Panc1 (cell line): ENCODE measurements around the gene CACFD1. TPM values are rescaled to one million over a fixed set of nuclear protein-coding genes. Genes with fewer than 3 reads are reported as not detected.
A peak's percentile ranks its signal among the peaks of the same experiment; 100 is the strongest.

ENCODE experiments used
- ATAC-seq: fragments of 200-7000 bp; cut with Tn5 transposase; 2 replicates; pipeline ENCODE4 v1.9.1; 2020; ENCODE audit warnings: mild to moderate bottlenecking, moderate library complexity
- BruUV-seq: library from RNA; stranded (reverse); fragments of 400-500 nt; replicated peaks from 2 replicates; lab custom pipeline; 2021; lab: Mats Ljungman, UMichigan
- CTCF ChIA-PET: fragments of 300-600 bp; sonication (Branson Sonifier 250); formaldehyde crosslinking; loops from one replicate; lab custom pipeline; 2022; ENCODE audit warnings: antibody characterized with exemption; lab: Charles Lee
- POLR2A ChIA-PET: fragments of 300-600 bp; sonication (Branson Sonifier 250); formaldehyde crosslinking; loops from one replicate; lab custom pipeline; 2022; ENCODE audit warnings: antibody characterized with exemption; lab: Charles Lee
- DNase-seq: peaks from one replicate; pipeline ENCODE4 v3.0.0-alpha.2; 2010; ENCODE audit warnings: low read depth, low spot score
- H3K27ac ChIP-seq: 2 replicates; pipeline ENCODE4 v1.5.1; 2011; ENCODE audit warnings: mild to moderate bottlenecking, low read length, inconsistent platforms
- H3K27me3 ChIP-seq: fragments of 200-500 bp; sonication (Bioruptor generic); 2 replicates; pipeline ENCODE4 v1.6.0; 2014; ENCODE audit warnings: low read length, inconsistent platforms; ENCODE audit not compliant: control insufficient read depth, insufficient read depth
- H3K36me3 ChIP-seq: fragments of 200-500 bp; sonication (Bioruptor generic); 2 replicates; pipeline ENCODE4 v1.5.1; 2014; ENCODE audit warnings: inconsistent platforms, mild to moderate bottlenecking, low read length, moderate library complexity; ENCODE audit not compliant: control insufficient read depth, insufficient read depth
- H3K4me1 ChIP-seq: 2 replicates; pipeline ENCODE4 v1.5.1; 2011; ENCODE audit warnings: inconsistent platforms, mild to moderate bottlenecking, low read length, moderate library complexity; ENCODE audit not compliant: control insufficient read depth, insufficient read depth
- H3K4me3 ChIP-seq, 2 experiments: 2 replicates each; pipeline ENCODE4 v1.5.1; 2011 to 2012; ENCODE audit warnings: low read depth in 2 of 2, low read length in 2 of 2, mild to moderate bottlenecking in 2 of 2, inconsistent platforms in 1 of 2, moderate library complexity in 1 of 2
- H3K9me3 ChIP-seq: fragments of 200-500 bp; sonication (Bioruptor generic); 2 replicates; pipeline ENCODE4 v1.5.1; 2014; ENCODE audit warnings: low read depth, mild to moderate bottlenecking, inconsistent platforms, low read length, moderate library complexity; ENCODE audit not compliant: control insufficient read depth, insufficient read depth
- POLR2AphosphoS5 ChIP-seq: IDR thresholded peaks from 2 replicates; pipeline ENCODE4 v1.6.1; 2012; ENCODE audit warnings: mild to moderate bottlenecking, low read depth, low read length, moderate library complexity
- REST ChIP-seq, 2 experiments: IDR thresholded peaks; 2 replicates each; pipeline ENCODE4 v1.6.1; 2011 to 2012; ENCODE audit warnings: low read depth in 2 of 2, control low read depth in 1 of 2, low read length in 1 of 2, mild to moderate bottlenecking in 1 of 2, moderate library complexity in 1 of 2; ENCODE audit not compliant: insufficient read depth in 1 of 2
- SIN3A ChIP-seq: IDR thresholded peaks from 2 replicates; pipeline ENCODE4 v1.6.1; 2012; ENCODE audit warnings: low read depth, mild to moderate bottlenecking, low read length, moderate library complexity, borderline replicate concordance; ENCODE audit not compliant: insufficient read depth
- TCF7L2 ChIP-seq: IDR thresholded peaks from 2 replicates; pipeline ENCODE4 v1.6.1; 2011; ENCODE audit warnings: mild to moderate bottlenecking, low read depth, low read length, inconsistent platforms
- in situ Hi-C: cut with HindIII; loops from 2 replicates; pipeline ENCODE4 v1.10.0; 2016; ENCODE audit warnings: low sequenced_read_pairs, low pct_unique_long_range_greater_than_20kb
- intact Hi-C: fragments of 100-400 bp; cut with micrococcal nuclease; formaldehyde crosslinking; loops from one replicate; pipeline ENCODE4 v1.10.0; 2022; ENCODE audit not compliant: unreplicated experiment
- total RNA-seq: library from RNA; stranded (reverse); gene quantifications from one replicate; pipeline ENCODE4 v1.2.1, GENCODE V29; 2021; ENCODE audit not compliant: unreplicated experiment
- TF ChIP-seq, protein P1 (sequence below): fragments of 450-650 bp; IDR thresholded peaks from 2 replicates; pipeline ENCODE4 v1.5.1; 2017; ENCODE audit warnings: mild to moderate bottlenecking

CACFD1 gene
- total RNA-seq, 1 experiment from 2014 or later, result 13.9 TPM

DNA sequence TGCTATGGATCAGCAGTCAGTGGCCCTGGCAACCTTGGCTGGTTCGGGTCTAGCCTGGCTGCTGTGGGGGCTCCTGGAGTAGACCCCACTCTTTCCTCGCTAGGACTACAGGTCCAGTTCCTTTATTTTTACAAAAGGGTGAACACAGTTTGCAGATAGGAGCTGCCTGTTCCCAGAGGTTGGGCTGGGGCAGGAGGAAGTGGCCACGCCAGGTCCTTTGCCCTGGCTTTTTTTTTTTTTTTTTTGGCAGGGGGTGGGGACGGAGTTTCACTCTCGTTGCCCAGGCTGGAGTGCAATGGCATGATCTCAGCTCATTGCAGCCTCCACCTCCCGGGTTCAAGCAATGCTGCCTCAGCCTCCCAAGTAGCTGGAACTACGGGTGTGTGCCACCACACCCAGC lies 11.2 kb downstream of the CACFD1 start:
- no TSS peak for BruUV-seq
- ATAC-seq, result no peak
- no peak overlapping the region for H3K27ac ChIP-seq

GRCh38 chr9:133471551-133472276 lies 11.9 kb downstream of the CACFD1 start:
- TF ChIP-seq REST (IDR thresholded peaks at IDR 0.05; ENCODE audit: insufficient read depth in 1 of 2, low read depth in 2 of 2, low read length in 1 of 2) (no peak), SIN3A (no peak), TCF7L2 (no peak), POLR2AphosphoS5 (no peak)
- TF ChIP-seq, protein P1, sequence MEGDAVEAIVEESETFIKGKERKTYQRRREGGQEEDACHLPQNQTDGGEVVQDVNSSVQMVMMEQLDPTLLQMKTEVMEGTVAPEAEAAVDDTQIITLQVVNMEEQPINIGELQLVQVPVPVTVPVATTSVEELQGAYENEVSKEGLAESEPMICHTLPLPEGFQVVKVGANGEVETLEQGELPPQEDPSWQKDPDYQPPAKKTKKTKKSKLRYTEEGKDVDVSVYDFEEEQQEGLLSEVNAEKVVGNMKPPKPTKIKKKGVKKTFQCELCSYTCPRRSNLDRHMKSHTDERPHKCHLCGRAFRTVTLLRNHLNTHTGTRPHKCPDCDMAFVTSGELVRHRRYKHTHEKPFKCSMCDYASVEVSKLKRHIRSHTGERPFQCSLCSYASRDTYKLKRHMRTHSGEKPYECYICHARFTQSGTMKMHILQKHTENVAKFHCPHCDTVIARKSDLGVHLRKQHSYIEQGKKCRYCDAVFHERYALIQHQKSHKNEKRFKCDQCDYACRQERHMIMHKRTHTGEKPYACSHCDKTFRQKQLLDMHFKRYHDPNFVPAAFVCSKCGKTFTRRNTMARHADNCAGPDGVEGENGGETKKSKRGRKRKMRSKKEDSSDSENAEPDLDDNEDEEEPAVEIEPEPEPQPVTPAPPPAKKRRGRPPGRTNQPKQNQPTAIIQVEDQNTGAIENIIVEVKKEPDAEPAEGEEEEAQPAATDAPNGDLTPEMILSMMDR, result no peak
- CTCF ChIA-PET, result interaction anchor here (0.7 kb wide), 1 partner anchor 14 kb away, joined by 5 read pairs; no protein-coding TSS in a partner anchor
- H3K4me3 ChIP-seq, result no peak overlapping the region
- in situ Hi-C loops, result no loop called here
- intact Hi-C loops, result no loop called here
- H3K27ac ChIP-seq, result no peak overlapping the region
- BruUV-seq, result TSS peak; percentile 59
- H3K27me3 ChIP-seq, result no peaks in the 10 kb centered on the region
- no peak for DNase-seq
- POLR2A ChIA-PET, result no interaction called here
- 0 out of 2 replicates have a peak, but pooled peaks have one; percentile 6 for ATAC-seq
- no peaks in the 10 kb centered on the region; the same call in 1 of the 2 replicates for H3K36me3 ChIP-seq
- no peaks in the 10 kb centered on the region for H3K9me3 ChIP-seq
- no peaks in the 10 kb centered on the region for H3K4me1 ChIP-seq

More for the DNA sequence above, 11.2 kb downstream of the CACFD1 start:
- Histone ChIP-seq H3K4me3 (no peak overlapping the region), H3K36me3 (no peaks in the 10 kb centered on the region), H3K4me1 (no peaks in the 10 kb centered on the region), H3K9me3 (no peaks in the 10 kb centered on the region), H3K27me3 (no peaks in the 10 kb centered on the region)
- DNase-seq, result no peak
- CTCF ChIA-PET, result no interaction called here
- intact Hi-C loops (no loop called here), in situ Hi-C loops (no loop called here)
- TF ChIP-seq REST (IDR thresholded peaks at IDR 0.05; ENCODE audit: insufficient read depth in 1 of 2, low read depth in 2 of 2, low read length in 1 of 2) (no peak), TCF7L2 (no peak), POLR2AphosphoS5 (no peak), SIN3A (no peak)
- TF ChIP-seq, protein P1, result no peak
- POLR2A ChIA-PET, result no interaction called here
